H1 (cell line): Measurements from ENCODE around the gene PTGES2. TPM values are rescaled to one million over a fixed set of nuclear protein-coding genes. Genes with fewer than 3 reads are reported as not detected.

ENCODE experiments used
- CTCF ChIA-PET: fragments of 300-600 bp; sonication (Branson Sonifier 250); formaldehyde crosslinking; loops from one replicate; lab custom pipeline; 2021; ENCODE audit not compliant: partially characterized antibody; lab: Charles Lee
- POLR2A ChIA-PET: fragments of 300-600 bp; sonication (Branson Sonifier 250); formaldehyde crosslinking; loops from one replicate; lab custom pipeline; 2021; ENCODE audit warnings: inconsistent platforms; ENCODE audit not compliant: partially characterized antibody; lab: Charles Lee
- DNase-seq, 2 experiments: peaks; one replicate each; pipeline versions ENCODE4 v3.0.0 to v3.0.0-alpha.2; 2010 to 2022; ENCODE audit warnings: low spot score in 2 of 2, low read depth in 1 of 2, mixed read lengths in 1 of 2
- FAIRE-seq: peaks from 2 replicates; lab custom pipeline; 2011; peaks lifted over from hg19 to GRCh38; lab: Jason Lieb, UNC
- H2AFZ ChIP-seq: 2 replicates; pipeline ENCODE4 v1.8.1; 2012; ENCODE audit warnings: low read length, inconsistent platforms
- H2AK5ac ChIP-seq: 2 replicates; pipeline ENCODE4 v1.6.1; 2013; ENCODE audit warnings: low read depth, low read length
- H2BK120ac ChIP-seq: replicated peaks from 2 replicates; pipeline ENCODE3; 2013; ENCODE audit warnings: low read depth, low read length, inconsistent platforms
- H2BK12ac ChIP-seq: 2 replicates; pipeline ENCODE4 v1.6.1; 2013; ENCODE audit warnings: low read depth, low read length
- H2BK15ac ChIP-seq: 2 replicates; pipeline ENCODE4 v1.6.1; 2013; ENCODE audit warnings: low read length
- H2BK20ac ChIP-seq: 2 replicates; pipeline ENCODE4 v1.6.1; 2013; ENCODE audit warnings: low read length
- H2BK5ac ChIP-seq: 2 replicates; pipeline ENCODE4 v1.6.1; 2013; ENCODE audit warnings: low read depth, low read length
- H3K14ac ChIP-seq: 2 replicates; pipeline ENCODE4 v1.6.1; 2013; ENCODE audit warnings: inconsistent platforms; ENCODE audit not compliant: insufficient read length
- H3K18ac ChIP-seq: 2 replicates; pipeline ENCODE4 v1.6.1; 2013; ENCODE audit warnings: low read length; ENCODE audit errors: extremely low read depth
- H3K23ac ChIP-seq: 2 replicates; pipeline ENCODE4 v1.6.1; 2013; ENCODE audit warnings: inconsistent platforms; ENCODE audit not compliant: insufficient read length
- H3K23me2 ChIP-seq: 2 replicates; pipeline ENCODE4 v1.6.1; 2013; ENCODE audit warnings: low read depth, low read length
- H3K27ac ChIP-seq: 2 replicates; pipeline ENCODE4 v1.6.1; 2011; ENCODE audit warnings: low read depth, low read length, inconsistent platforms
- H3K27me3 ChIP-seq, 4 experiments: replicated peaks in 1 of 4; 1 replicate in 1 of 4; 2 replicates in 3 of 4; pipeline versions ENCODE4 v1.6.1 to v1.8.1; 2011 to 2013; ENCODE audit warnings: low read length in 3 of 4, mild to moderate bottlenecking in 3 of 4, inconsistent platforms in 2 of 4, mixed read lengths in 2 of 4, moderate library complexity in 1 of 4; ENCODE audit not compliant: control insufficient read depth in 3 of 4, insufficient read depth in 3 of 4; ENCODE audit errors: extremely low read depth in 1 of 4
- H3K36me3 ChIP-seq, 4 experiments: 2 replicates each; pipeline versions ENCODE4 v1.6.1 to v1.8.1; 2011 to 2013; ENCODE audit warnings: mild to moderate bottlenecking in 4 of 4, low read length in 3 of 4, moderate library complexity in 2 of 4, control low read depth in 1 of 4, inconsistent platforms in 1 of 4; ENCODE audit not compliant: insufficient read depth in 4 of 4, control insufficient read depth in 2 of 4
- H3K4ac ChIP-seq: replicated peaks from 2 replicates; pipeline ENCODE3; 2013; ENCODE audit warnings: low read length, low read depth, mixed read lengths, inconsistent platforms; ENCODE audit not compliant: insufficient read length
- H3K4me1 ChIP-seq, 4 experiments: replicated peaks in 1 of 4; 1 replicate in 1 of 4; 2 replicates in 3 of 4; pipeline versions ENCODE4 v1.6.1 to v1.8.1; 2011 to 2013; ENCODE audit warnings: low read length in 3 of 4, inconsistent platforms in 2 of 4, mixed read lengths in 1 of 4; ENCODE audit not compliant: insufficient read depth in 4 of 4, control insufficient read depth in 3 of 4
- H3K4me2 ChIP-seq, 2 experiments: 2 replicates each; pipeline versions ENCODE4 v1.6.1 to v1.8.1; 2011 to 2013; ENCODE audit warnings: low read depth in 2 of 2, low read length in 2 of 2, control low read depth in 1 of 2, inconsistent platforms in 1 of 2, mild to moderate bottlenecking in 1 of 2; ENCODE audit not compliant: insufficient read depth in 1 of 2
- H3K4me3 ChIP-seq, 4 experiments: fragments of 200-600, 300-600 bp in 1 of 4; sonication (generic), shearing (Covaris generic), sonication (Bioruptor Twin) in 1 of 4; 2 replicates each; pipeline versions ENCODE4 v1.5.1 to v1.8.1; 2011 to 2016; ENCODE audit warnings: low read length in 4 of 4, low read depth in 3 of 4, control low read depth in 2 of 4, inconsistent platforms in 2 of 4, mild to moderate bottlenecking in 2 of 4, mixed read lengths in 1 of 4, moderate library complexity in 1 of 4; ENCODE audit not compliant: insufficient read depth in 2 of 4; ENCODE audit errors: extremely low read depth in 1 of 4
- H3K56ac ChIP-seq: replicated peaks from 2 replicates; pipeline ENCODE3; 2013; ENCODE audit warnings: low read depth, mild to moderate bottlenecking, mixed read lengths, low read length, inconsistent platforms; ENCODE audit not compliant: insufficient read length
- H3K79me1 ChIP-seq: 2 replicates; pipeline ENCODE4 v1.6.1; 2013; ENCODE audit warnings: low read depth, low read length, control low read depth
- H3K79me2 ChIP-seq, 2 experiments: 2 replicates each; pipeline versions ENCODE4 v1.6.1 to v1.8.1; 2012 to 2013; ENCODE audit warnings: low read length in 2 of 2, mild to moderate bottlenecking in 2 of 2, inconsistent platforms in 1 of 2; ENCODE audit not compliant: insufficient read depth in 2 of 2, control insufficient read depth in 1 of 2
- H3K9ac ChIP-seq, 4 experiments: replicated peaks in 1 of 4; 1 replicate in 1 of 4; 2 replicates in 3 of 4; pipeline versions ENCODE4 v1.6.1 to v1.8.1; 2011 to 2013; ENCODE audit warnings: low read depth in 3 of 4, low read length in 3 of 4, control low read depth in 2 of 4, mild to moderate bottlenecking in 2 of 4, moderate library complexity in 2 of 4, inconsistent platforms in 1 of 4; ENCODE audit errors: extremely low read depth in 1 of 4
- H3K9me3 ChIP-seq, 2 experiments: 2 replicates each; pipeline versions ENCODE4 v1.6.1 to v1.8.1; 2012 to 2013; ENCODE audit warnings: mild to moderate bottlenecking in 2 of 2, moderate library complexity in 2 of 2, control low read depth in 1 of 2, inconsistent platforms in 1 of 2, low read depth in 1 of 2, low read length in 1 of 2, mixed read lengths in 1 of 2; ENCODE audit not compliant: insufficient read depth in 2 of 2
- H4K20me1 ChIP-seq, 2 experiments: replicated peaks in 1 of 2; 2 replicates each; pipeline versions ENCODE3 to v1.8.1; 2011 to 2013; ENCODE audit warnings: inconsistent platforms in 2 of 2, low read length in 2 of 2, mild to moderate bottlenecking in 1 of 2; ENCODE audit not compliant: insufficient read depth in 2 of 2, control insufficient read depth in 1 of 2
- H4K5ac ChIP-seq: 2 replicates; pipeline ENCODE4 v1.6.1; 2013; ENCODE audit warnings: low read length, low read depth, mixed read lengths, inconsistent platforms; ENCODE audit not compliant: insufficient read length
- H4K8ac ChIP-seq: 2 replicates; pipeline ENCODE4 v1.8.0; 2013; ENCODE audit warnings: mild to moderate bottlenecking, moderate library complexity, low read length, inconsistent platforms; ENCODE audit not compliant: insufficient read depth; ENCODE audit errors: extremely low read depth
- H4K91ac ChIP-seq: replicated peaks from 2 replicates; pipeline ENCODE3; 2013; ENCODE audit warnings: low read length, mixed read lengths, inconsistent platforms; ENCODE audit not compliant: insufficient read length
- CBX8 ChIP-seq: fragments of 300-800, 300-1000 bp; sonication (generic); IDR thresholded peaks from 2 replicates; pipeline ENCODE4 v1.7.1; 2016; ENCODE audit warnings: low read depth, low read length, borderline replicate concordance
- WGBS, 2 experiments: shearing (Covaris generic) in 1 of 2; methylation state at CpG; one replicate each; pipeline versions ENCODE4 v1.1.6 to v1.1.7; 2013 to 2015; ENCODE audit warnings: low lambda C conversion rate in 2 of 2, mixed read lengths in 2 of 2, inconsistent platforms in 1 of 2, low coverage in 1 of 2, missing lambda C conversion rate in 1 of 2; ENCODE audit not compliant: insufficient replicate concordance in 2 of 2, insufficient coverage in 1 of 2, insufficient read length in 1 of 2; ENCODE audit errors: extremely low coverage in 1 of 2, missing lambda C conversion rate in 1 of 2; 5-methylcytosine and 5-hydroxymethylcytosine counted together
- polyA plus RNA-seq, 7 experiments: library from polyadenylated mRNA; depleted of rRNA in 3 of 7; stranded (reverse) in 5 of 7; unstranded in 2 of 7; fragments of >200 nt in 5 of 7; fragments of 200-250 nt in 2 of 7; gene quantifications; 1 replicate in 5 of 7; 2 replicates in 1 of 7; 4 replicates in 1 of 7; pipeline versions ENCODE4 v1.2.1 to v1.2.3, GENCODE V29; 2011 to 2013; ENCODE audit warnings: missing spikeins in 2 of 7, mixed read lengths in 2 of 7
- total RNA-seq: library from RNA; stranded (reverse); fragmentation: NEBNext Ultra II Directional; extraction: Animal tissue kit (Norgen Biotek cat#: 25700); gene quantifications from 2 replicates; pipeline ENCODE4 v1.2.1, GENCODE V29; 2021

The PTGES2 gene
- total and polyA plus RNA-seq, 2 of the 8 experiments (the other 6 are each of a cell fraction or from before 2014, with no cell fraction given): 80.7 to 81.2 TPM

- Histone ChIP-seq H3K4me1 (peaks cover 0 to 2% (median 0%) of the 10 kb centered on the region in 4 experiments; a peak in 1 of 7 replicates), H2AFZ (no peak overlapping the region), H4K5ac (no peak overlapping the region), H3K14ac (no peak overlapping the region), H2BK15ac (no peak overlapping the region), H3K23ac (no peak overlapping the region), H3K79me2 (no peaks in the 10 kb centered on the region), H2AK5ac (no peak overlapping the region), H3K36me3 (peaks cover 3 to 48% (median 18%) of the 10 kb centered on the region in 4 experiments), H3K4ac (no peak overlapping the region), H4K20me1 (peaks cover 3% of the 10 kb centered on the region in 2 experiments), H2BK120ac (no peak overlapping the region), H2BK20ac (no peak overlapping the region), H3K23me2 (no peaks in the 10 kb centered on the region), H3K4me2 (no peak overlapping the region), H3K9ac (no peak overlapping the region), H3K18ac (no peak overlapping the region), H4K91ac (no peak overlapping the region), H3K4me3 (no peak overlapping the region), H2BK5ac (no peak overlapping the region), H3K27ac (no peak overlapping the region), H3K9me3 (no peaks in the 10 kb centered on the region), H4K8ac (no peak overlapping the region), H3K79me1 (no peaks in the 10 kb centered on the region), H2BK12ac (no peak overlapping the region), H3K56ac (no peak overlapping the region), H3K27me3 (no peaks in the 10 kb centered on the region)
- ChIA-PET CTCF (interaction anchor here (1.0 to 1.9 kb wide), 3 partner anchors 9 to 21 kb away, joined by 4 to 8 read pairs (median 4); no protein-coding TSS in a partner anchor), POLR2A (interaction anchor here (0.9 to 1.5 kb wide), 6 partner anchors 9 to 67 kb away, joined by 3 to 4 read pairs (median 4); no protein-coding TSS in a partner anchor)
- DNase-seq (no peak), FAIRE-seq (no peak)
- no peak for TF ChIP-seq CBX8
- WGBS, 2 experiments: 94% methylated on average over 8 of the region's 8 CpGs; no CpG with 5 or more reads in 1 of the 2 experiments
Observed at GRCh38 chr9:128169492-128169891, 42.0 kb upstream of the PTGES2 start.
